Measurements from ENCODE around the gene CIROP. TPM values are rescaled to one million over a fixed set of nuclear protein-coding genes. Genes with fewer than 3 reads are reported as not detected.
A peak's percentile ranks its signal among the peaks of the same experiment; 100 is the strongest.

Gene CIROP
- total and polyA plus RNA-seq, 11 donors, result not detected

DNA sequence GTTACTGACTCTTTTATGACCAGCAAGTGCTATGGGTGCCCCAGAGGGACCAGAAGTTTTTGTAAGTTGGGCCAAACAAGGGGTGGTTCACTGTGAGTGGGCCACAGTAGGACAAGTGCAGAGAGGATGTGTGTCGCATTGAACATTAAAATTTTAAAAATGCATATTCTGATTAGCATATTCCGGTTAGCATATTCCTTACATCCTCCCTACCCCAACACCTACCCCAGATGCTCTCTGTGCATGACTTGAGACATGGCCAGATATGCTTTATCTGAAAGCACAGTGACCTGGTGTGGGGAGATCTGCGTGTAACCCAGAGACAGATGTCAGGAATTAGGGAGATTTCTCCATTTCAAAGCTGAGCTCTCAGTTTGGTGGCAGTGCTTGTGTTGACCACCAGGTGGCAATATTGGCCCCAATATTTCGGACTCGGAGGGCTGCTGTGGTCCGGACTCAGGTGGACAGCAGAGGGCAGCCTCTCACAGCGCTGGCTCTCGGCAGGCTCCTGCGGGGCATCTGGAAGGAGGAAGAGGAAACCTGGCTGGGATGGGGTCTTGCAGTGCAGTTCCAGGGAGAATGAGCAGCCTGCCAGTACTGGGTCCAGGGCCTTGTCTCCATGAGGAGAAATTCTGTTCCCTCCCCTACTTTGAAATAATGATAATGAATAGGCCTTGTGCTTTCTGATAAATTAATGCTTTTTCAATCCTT lies 15.9 kb upstream of the CIROP start:
- no peak for TF ChIP-seq POLR2A (IDR thresholded peaks at IDR 0.05)
- TF ChIP-seq, protein P1, sequence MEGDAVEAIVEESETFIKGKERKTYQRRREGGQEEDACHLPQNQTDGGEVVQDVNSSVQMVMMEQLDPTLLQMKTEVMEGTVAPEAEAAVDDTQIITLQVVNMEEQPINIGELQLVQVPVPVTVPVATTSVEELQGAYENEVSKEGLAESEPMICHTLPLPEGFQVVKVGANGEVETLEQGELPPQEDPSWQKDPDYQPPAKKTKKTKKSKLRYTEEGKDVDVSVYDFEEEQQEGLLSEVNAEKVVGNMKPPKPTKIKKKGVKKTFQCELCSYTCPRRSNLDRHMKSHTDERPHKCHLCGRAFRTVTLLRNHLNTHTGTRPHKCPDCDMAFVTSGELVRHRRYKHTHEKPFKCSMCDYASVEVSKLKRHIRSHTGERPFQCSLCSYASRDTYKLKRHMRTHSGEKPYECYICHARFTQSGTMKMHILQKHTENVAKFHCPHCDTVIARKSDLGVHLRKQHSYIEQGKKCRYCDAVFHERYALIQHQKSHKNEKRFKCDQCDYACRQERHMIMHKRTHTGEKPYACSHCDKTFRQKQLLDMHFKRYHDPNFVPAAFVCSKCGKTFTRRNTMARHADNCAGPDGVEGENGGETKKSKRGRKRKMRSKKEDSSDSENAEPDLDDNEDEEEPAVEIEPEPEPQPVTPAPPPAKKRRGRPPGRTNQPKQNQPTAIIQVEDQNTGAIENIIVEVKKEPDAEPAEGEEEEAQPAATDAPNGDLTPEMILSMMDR (IDR thresholded peaks at IDR 0.05), result peak; percentile 99 to 100 (median 100)
- peak; percentile 75 to 86 (median 80) for ATAC-seq
- Histone ChIP-seq H3K9me3 (no peaks in the 10 kb centered on the region), H3K4me1 (peaks cover 0 to 31% (median 8%) of the 10 kb centered on the region in 12 donors), H3K27me3 (peaks cover 0 to 3% (median 0%) of the 10 kb centered on the region in 9 donors), H3K36me3 (no peaks in the 10 kb centered on the region), H3K4me3 (no peak overlapping the region), H3K27ac (peak overlapping the region in 5 of 12 donors; percentile 10 to 79 (median 15))
- intact Hi-C loops (cut with DNase I), result loop anchor here (1.0 to 10.0 kb wide), 12 partner anchors 37 to 254 kb away; partner anchors contain the start of genes SLC7A8 (in 2 of the 10), CMTM5 (in 1 of the 10), IL25 (in 1 of the 10) and PPP1R3E (in 1 of the 10)
- DNase-seq, result peak; percentile 88 to 94 (median 90)
- whole genome bisulfite sequencing, 4 donors, result 17 to 20% (median 18%) methylated on average over 9 of the region's 9 CpGs

DNA sequence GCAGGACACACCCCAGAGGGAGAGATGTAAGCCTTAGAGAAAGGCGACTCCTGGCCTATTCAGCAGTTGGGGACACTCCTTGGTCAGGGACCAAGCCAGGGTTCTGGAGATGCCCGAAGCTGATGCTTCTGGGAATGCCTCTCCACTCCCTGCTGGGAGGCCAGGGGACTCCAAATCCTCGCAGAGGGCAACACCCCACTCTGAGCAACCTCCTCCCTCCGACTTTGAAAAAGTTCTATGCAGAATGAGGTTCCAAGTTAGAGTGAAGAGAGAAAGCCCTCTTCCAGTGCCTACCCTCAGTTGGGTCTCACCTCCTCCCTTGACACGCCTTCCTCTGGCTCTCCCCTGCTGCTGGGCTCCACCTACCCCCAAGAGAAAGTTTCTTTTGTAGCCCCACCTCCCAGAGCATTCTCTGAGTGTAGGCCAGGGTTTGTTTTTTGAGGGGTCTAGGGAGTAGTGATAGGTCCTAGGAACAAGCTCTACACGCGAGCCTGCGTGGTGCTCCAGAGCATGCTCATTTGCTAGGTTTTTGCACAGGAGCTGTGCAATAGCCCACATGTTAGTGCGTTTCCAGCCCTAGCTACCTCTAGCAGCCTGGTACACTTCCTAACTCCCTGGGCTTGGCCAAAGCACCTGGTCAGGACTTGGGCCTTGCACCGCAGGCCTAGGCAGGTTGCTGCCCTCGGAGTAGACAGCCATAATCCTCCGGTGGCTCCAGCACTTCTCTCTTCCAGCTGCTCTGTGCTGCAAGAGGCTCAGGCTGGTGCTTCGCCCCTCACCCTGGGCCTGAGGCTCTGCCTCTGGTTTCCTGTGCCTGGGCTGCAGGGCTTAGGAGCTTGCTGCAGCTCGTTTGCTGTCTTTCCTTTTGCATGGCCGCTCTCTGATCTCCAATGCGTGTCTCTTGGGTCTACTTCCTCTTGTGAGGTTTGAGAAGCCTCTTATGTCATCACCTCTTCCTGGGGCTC lies 14.9 kb upstream of the CIROP start:
- Histone ChIP-seq H3K9me3 (no peaks in the 10 kb centered on the region), H3K4me1 (peaks cover 0 to 36% (median 8%) of the 10 kb centered on the region in 12 donors), H3K36me3 (no peaks in the 10 kb centered on the region), H3K27me3 (peaks cover 0 to 3% (median 0%) of the 10 kb centered on the region in 9 donors), H3K27ac (peak overlapping the region in 1 of 12 donors; percentile 79), H3K4me3 (peak overlapping the region in 1 of 12 donors; percentile 34)
- DNase-seq (no peak), ATAC-seq (no peak)
- 74 to 82% (median 79%) methylated on average over 16 of the region's 16 CpGs for WGBS, 4 donors
- intact Hi-C loops (cut with DNase I), result loop anchor here in 8 of 10 donors (1.0 to 10.0 kb wide), 10 partner anchors 38 to 255 kb away; partner anchors contain the start of genes CMTM5 (in 1 of the 8), IL25 (in 1 of the 8), PPP1R3E (in 1 of the 8) and SLC7A8 (in 1 of the 8)
- TF ChIP-seq POLR2A (IDR thresholded peaks at IDR 0.05), result no peak
- TF ChIP-seq, protein P1 (IDR thresholded peaks at IDR 0.05), result no peak

DNA sequence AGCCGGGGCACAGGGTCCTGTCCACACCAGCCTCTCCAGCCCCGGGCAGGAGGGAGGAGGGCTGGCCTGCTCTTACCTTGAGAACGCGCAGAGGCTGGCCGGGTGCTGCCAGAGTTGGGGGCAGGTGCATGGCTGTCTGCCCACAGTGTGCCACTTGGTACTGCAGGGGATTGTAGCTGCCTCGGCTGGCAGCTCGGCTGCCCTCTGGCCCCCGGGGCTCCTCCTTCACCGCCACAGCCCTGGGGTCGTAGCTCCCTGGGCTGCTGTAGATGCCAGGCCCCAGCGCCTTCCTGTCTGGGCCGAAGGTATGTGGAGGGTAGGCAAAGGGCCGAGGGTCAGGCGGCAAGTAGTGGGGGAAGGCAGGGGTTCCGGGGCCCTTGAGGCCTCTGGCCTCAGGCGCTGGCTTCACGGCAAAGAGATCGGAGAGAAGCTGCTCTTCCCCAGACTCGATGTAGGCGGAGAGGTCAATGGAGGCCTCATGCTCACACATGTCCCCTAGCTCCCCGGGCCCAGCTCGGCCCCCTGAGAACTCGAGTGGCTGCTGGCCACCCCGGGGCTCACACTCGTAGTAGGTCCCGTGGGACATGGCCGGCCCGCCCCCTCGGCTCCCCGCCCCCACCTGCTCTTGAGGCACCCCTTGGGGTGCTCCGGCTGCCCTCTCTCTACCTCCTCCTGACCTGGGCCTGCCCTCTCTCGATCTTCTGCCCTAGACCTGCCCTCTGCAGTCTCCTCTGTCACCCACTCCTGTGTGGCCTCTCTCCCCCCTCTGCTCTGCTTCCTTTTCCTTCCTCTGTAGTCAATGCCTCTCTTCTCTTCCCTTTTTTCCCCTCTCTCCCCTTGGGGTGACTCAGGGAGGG lies 13.9 kb upstream of the CIROP start, which contains the start of gene CEBPE:
Gene CEBPE (minus strand): TSS at position 750 of the 857 bp plus-strand sequence. CDS start 164 bp downstream, at position 586.
- peak within 1 kb of the TSS in 1 of 12 donors; percentile 79 for H3K27ac ChIP-seq
- ATAC-seq, result peak in 1 of 4 donors; percentile 4
- TF ChIP-seq, protein P1 (IDR thresholded peaks at IDR 0.05), result no peak
- TF ChIP-seq POLR2A (IDR thresholded peaks at IDR 0.05), result no peak

More for the DNA sequence above, 13.9 kb upstream of the CIROP start, which contains the start of gene CEBPE:
- intact Hi-C loops (cut with DNase I), result no loop called here
- no peaks in the 10 kb centered on the region for H3K36me3 ChIP-seq
- peaks cover 0 to 46% (median 7%) of the 10 kb centered on the region in 12 donors for H3K4me1 ChIP-seq
- WGBS, 4 donors, result 76 to 82% (median 78%) methylated on average over 20 to 32 of the region's 32 CpGs
- peak within 1 kb of the TSS in 1 of 12 donors; percentile 34 for H3K4me3 ChIP-seq
- peaks cover 0 to 3% (median 0%) of the 10 kb centered on the region in 9 donors for H3K27me3 ChIP-seq
- no peak for DNase-seq
- H3K9me3 ChIP-seq, result no peaks in the 10 kb centered on the region

Measured in heart left ventricle (tissue), 16 donors.